ENCODE data around the gene ANTXR1. TPM values are rescaled to one million over a fixed set of nuclear protein-coding genes. Genes with fewer than 3 reads are reported as not detected.

ANTXR1 gene
- total RNA-seq, 1 donor from 2014 or later = 54.3 TPM

GRCh38 chr2:69190743-69191404 lies 177.9 kb downstream of the ANTXR1 start:
- H3K4me1 ChIP-seq = peaks cover 4% of the 10 kb centered on the region
- no peak overlapping the region for H3K4me3 ChIP-seq
- no peaks in the 10 kb centered on the region for H3K9me3 ChIP-seq
- ATAC-seq (no peak), DNase-seq (no peak)
- intact Hi-C loops (cut with DNase I) = no loop called here
- peaks cover 10% of the 10 kb centered on the region for H3K36me3 ChIP-seq
- no peak overlapping the region for H3K27ac ChIP-seq
- H3K27me3 ChIP-seq (ENCODE audit: low read depth) = no peaks in the 10 kb centered on the region
- no peak for TF ChIP-seq CTCF (IDR thresholded peaks at IDR 0.05)

- ATAC-seq (no peak), DNase-seq (no peak)
- Histone ChIP-seq H3K27ac (no peak overlapping the region), H3K4me3 (no peak overlapping the region), H3K27me3 (ENCODE audit: low read depth) (no peaks in the 10 kb centered on the region), H3K36me3 (peaks cover 5% of the 10 kb centered on the region), H3K9me3 (no peaks in the 10 kb centered on the region), H3K4me1 (peaks cover 4% of the 10 kb centered on the region)
- intact Hi-C loops (cut with DNase I) = no loop called here
- TF ChIP-seq CTCF (IDR thresholded peaks at IDR 0.05) = no peak
Measured at GRCh38 chr2:69191634-69192033, 178.7 kb downstream of the ANTXR1 start.

DNA sequence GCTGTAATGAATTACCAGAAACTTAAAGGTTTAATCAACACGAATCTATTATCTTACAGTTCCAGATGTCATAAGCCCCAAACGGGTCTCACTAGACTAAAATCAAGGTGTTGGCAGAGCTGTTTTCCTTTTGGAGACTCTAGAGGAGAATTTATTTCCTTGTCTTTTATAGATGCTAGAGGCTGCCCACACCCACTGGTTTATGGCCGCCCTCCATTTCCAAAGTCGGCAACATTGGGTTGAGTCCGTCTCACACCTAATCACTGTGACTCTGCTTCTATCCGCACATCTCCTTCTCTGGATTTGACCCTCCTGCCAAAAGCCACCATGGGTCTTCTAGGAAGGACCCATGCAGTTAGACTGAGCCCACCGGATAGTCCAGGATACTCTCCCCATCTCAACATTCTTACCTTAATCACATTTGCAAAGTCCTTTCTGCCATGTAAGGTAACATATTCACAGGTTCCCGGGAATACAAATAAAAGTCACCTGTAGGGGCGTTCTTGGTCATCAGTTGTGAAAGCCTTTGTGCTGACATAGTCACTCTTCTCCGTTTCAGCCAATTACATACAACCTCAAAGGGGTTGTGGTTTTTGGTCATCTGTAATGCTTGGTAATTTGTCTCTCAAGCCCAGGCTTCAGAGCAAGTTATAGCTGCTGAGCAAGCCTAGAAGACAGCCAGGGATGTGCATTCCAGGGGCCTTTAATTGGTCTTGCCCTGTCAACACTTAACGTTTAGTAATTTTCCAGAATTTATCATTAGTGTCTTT lies 179.4 kb downstream of the ANTXR1 start:
- H3K27me3 ChIP-seq (ENCODE audit: low read depth) = no peaks in the 10 kb centered on the region
- H3K27ac ChIP-seq = no peak overlapping the region
- H3K4me3 ChIP-seq = no peak overlapping the region
- H3K4me1 ChIP-seq = peaks cover 4% of the 10 kb centered on the region
- ATAC-seq (no peak), DNase-seq (no peak)
- intact Hi-C loops (cut with DNase I) = no loop called here
- no peak for TF ChIP-seq CTCF (IDR thresholded peaks at IDR 0.05)
- H3K36me3 ChIP-seq = peaks cover 5% of the 10 kb centered on the region
- no peaks in the 10 kb centered on the region for H3K9me3 ChIP-seq

- ATAC-seq = no peak
- TF ChIP-seq CTCF (IDR thresholded peaks at IDR 0.05) = no peak
- intact Hi-C loops (cut with DNase I) = no loop called here
Measured at GRCh38 chr2:69195706-69196105, 182.7 kb downstream of the ANTXR1 start.

DNA sequence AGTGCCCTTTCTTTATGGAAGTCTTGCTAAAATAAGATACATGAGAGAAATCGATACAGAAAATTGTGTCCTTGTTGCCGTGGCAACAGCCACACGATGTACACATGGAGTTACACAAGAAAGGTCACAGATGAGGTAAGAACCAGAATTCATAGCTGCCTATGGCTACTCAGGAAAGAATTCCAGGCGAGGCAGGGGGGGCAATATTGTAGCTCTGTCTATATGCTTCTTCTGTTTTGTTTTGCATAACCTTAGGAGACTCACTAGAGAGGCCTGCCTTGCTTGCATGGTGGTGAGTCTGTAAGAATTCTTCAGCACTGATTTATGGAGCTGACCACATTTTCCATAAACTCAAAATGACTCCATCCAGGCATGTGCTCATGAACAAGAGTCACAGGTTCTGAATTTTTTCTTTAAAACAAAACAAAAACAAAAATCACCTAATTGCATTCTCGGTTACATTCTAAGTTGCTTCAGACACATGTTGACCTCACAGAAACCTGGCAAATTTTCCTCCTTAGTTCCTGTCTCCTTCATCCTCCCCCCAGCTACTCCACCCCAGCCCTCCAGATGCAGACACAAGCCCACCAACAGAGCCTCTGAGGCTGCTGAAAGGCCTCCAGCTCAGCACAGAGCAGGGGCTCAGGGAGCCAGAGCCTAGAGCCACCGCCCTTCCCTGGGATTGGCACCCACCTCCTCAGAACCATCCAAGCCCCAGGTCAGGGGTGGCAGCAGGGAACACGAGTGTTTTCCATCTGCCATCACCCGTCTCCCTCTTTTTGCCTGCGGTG lies 183.5 kb downstream of the ANTXR1 start:
- Histone ChIP-seq H3K27me3 (ENCODE audit: low read depth) (no peaks in the 10 kb centered on the region), H3K27ac (no peak overlapping the region), H3K4me1 (peaks cover 8% of the 10 kb centered on the region), H3K36me3 (peaks cover 5% of the 10 kb centered on the region), H3K9me3 (no peaks in the 10 kb centered on the region), H3K4me3 (no peak overlapping the region)
- no peak for TF ChIP-seq CTCF (IDR thresholded peaks at IDR 0.05)
- ATAC-seq (no peak), DNase-seq (no peak)
- intact Hi-C loops (cut with DNase I) = no loop called here

More at GRCh38 chr2:69195706-69196105, 182.7 kb downstream of the ANTXR1 start:
- DNase-seq = no peak
- Histone ChIP-seq H3K9me3 (no peaks in the 10 kb centered on the region), H3K4me1 (peaks cover 8% of the 10 kb centered on the region), H3K36me3 (peaks cover 5% of the 10 kb centered on the region), H3K4me3 (no peak overlapping the region), H3K27me3 (ENCODE audit: low read depth) (no peaks in the 10 kb centered on the region), H3K27ac (no peak overlapping the region)

All from lower lobe of right lung (tissue), 2 donors.